Fibroblast of villous mesenchyme (primary cell): ENCODE results near the gene SOWAHB. TPM values are rescaled to one million over a fixed set of nuclear protein-coding genes. Genes with fewer than 3 reads are reported as not detected.
A peak's percentile ranks its signal among the peaks of the same experiment; 100 is the strongest.

Experiments
- DNase-seq: peaks from one replicate; pipeline ENCODE4 v3.0.0-alpha.2; 2010; ENCODE audit warnings: low read depth
- H3K4me3 ChIP-seq: 2 replicates; pipeline ENCODE4 v1.5.1; 2011; ENCODE audit warnings: low read depth, mild to moderate bottlenecking, low read length
- CTCF ChIP-seq: IDR thresholded peaks from 2 replicates; pipeline ENCODE4 v1.5.1; 2012; ENCODE audit warnings: low read depth, mild to moderate bottlenecking, low read length; ENCODE audit not compliant: insufficient read depth
- total RNA-seq: library from RNA; depleted of rRNA; stranded (reverse); fragments of >200 nt; gene quantifications from 2 replicates; pipeline ENCODE4 v1.2.3, GENCODE V29; 2012

The SOWAHB gene
- under 0.01 and 0.32 TPM in 2 replicates for total RNA-seq

- DNase-seq = no peak
- peak within 1 kb of the TSS; percentile 48 for H3K4me3 ChIP-seq
- no peak for TF ChIP-seq CTCF
Observed at GRCh38 chr4:76897536-76898384, at the start of gene SOWAHB. Gene SOWAHB, minus strand, starts transcription at chr4:76898144. Its CDS starts 295 bp downstream, at chr4:76897849.

GRCh38 chr4:76947369-76947768, 49.4 kb upstream of the SOWAHB start:
- peak; percentile 57 for DNase-seq
- peak overlapping the region; percentile 87 for H3K4me3 ChIP-seq
- TF ChIP-seq CTCF = peak; percentile 7

- H3K4me3 ChIP-seq = no peak overlapping the region
- no peak for TF ChIP-seq CTCF
- no peak for DNase-seq
Observed at GRCh38 chr4:76943790-76944189, 45.8 kb upstream of the SOWAHB start.

GRCh38 chr4:76943129-76943620, 45.2 kb upstream of the SOWAHB start:
- no peak overlapping the region for H3K4me3 ChIP-seq
- no peak for TF ChIP-seq CTCF
- peak; percentile 76 for DNase-seq

- H3K4me3 ChIP-seq = no peak overlapping the region
- no peak for TF ChIP-seq CTCF
- no peak for DNase-seq
Observed at GRCh38 chr4:76939184-76939583, 41.2 kb upstream of the SOWAHB start.

- no peak for TF ChIP-seq CTCF
- no peak for DNase-seq
- H3K4me3 ChIP-seq = no peak overlapping the region
Observed at GRCh38 chr4:76931576-76932276, 33.8 kb upstream of the SOWAHB start.
